Activated CD8-positive, alpha-beta T cell treated with anti-CD3 and anti-CD28 coated beads for 36 hours (primary cell): ENCODE results near the gene PRMT7. TPM values are rescaled to one million over a fixed set of nuclear protein-coding genes. Genes with fewer than 3 reads are reported as not detected.
A peak's percentile ranks its signal among the peaks of the same experiment; 100 is the strongest.

Experiments used
- ATAC-seq: fragments of 200-7000 bp; cut with Tn5 transposase; one replicate; pipeline ENCODE4 v1.10.0; 2021; ENCODE audit warnings: mild to moderate bottlenecking, moderate library complexity
- CTCF ChIA-PET: fragments of 350-600 bp; sonication (Branson Sonifier 250); formaldehyde crosslinking; loops from one replicate; lab custom pipeline; 2021; ENCODE audit warnings: antibody characterized with exemption; lab: Charles Lee
- POLR2A ChIA-PET: fragments of 350-600 bp; sonication (Branson Sonifier 250); formaldehyde crosslinking; loops from one replicate; lab custom pipeline; 2021; ENCODE audit warnings: antibody characterized with exemption; lab: Charles Lee
- DNase-seq: peaks from one replicate; pipeline ENCODE4 v3.0.0-alpha.2; 2020
- H3K27ac Mint-ChIP-seq: one replicate; pipeline ENCODE4 v1.8.0; 2021; ENCODE audit warnings: mild to moderate bottlenecking, mixed read lengths
- H3K27me3 Mint-ChIP-seq: one replicate; pipeline ENCODE4 v1.8.0; 2021; ENCODE audit warnings: mixed read lengths
- H3K36me3 Mint-ChIP-seq: one replicate; pipeline ENCODE4 v1.8.0; 2021; ENCODE audit warnings: low read depth, mixed read lengths
- H3K4me1 Mint-ChIP-seq: one replicate; pipeline ENCODE4 v1.8.0; 2021; ENCODE audit warnings: low read depth, mixed read lengths
- H3K4me3 Mint-ChIP-seq: one replicate; pipeline ENCODE4 v1.8.0; 2021; ENCODE audit warnings: mild to moderate bottlenecking, moderate library complexity, mixed read lengths
- H3K9me3 Mint-ChIP-seq: one replicate; pipeline ENCODE4 v1.8.0; 2021; ENCODE audit warnings: mixed read lengths
- intact Hi-C: fragments of 100-400 bp; cut with micrococcal nuclease; formaldehyde crosslinking; loops from one replicate; pipeline ENCODE4 v1.10.0; 2022
- total RNA-seq, 2 experiments: library from RNA; stranded (reverse); gene quantifications; one replicate each; pipeline ENCODE4 v1.2.3, GENCODE V29; 2021
- TF ChIP-seq, protein P1 (sequence below): fragments of 200-600 bp; IDR thresholded peaks from one replicate; pipeline ENCODE4 v1.8.0; 2022; ENCODE audit warnings: antibody characterized with exemption, mild to moderate bottlenecking

PRMT7 gene
- total RNA-seq, 2 experiments from 2014 or later = 67.4 to 78.4 TPM

DNA sequence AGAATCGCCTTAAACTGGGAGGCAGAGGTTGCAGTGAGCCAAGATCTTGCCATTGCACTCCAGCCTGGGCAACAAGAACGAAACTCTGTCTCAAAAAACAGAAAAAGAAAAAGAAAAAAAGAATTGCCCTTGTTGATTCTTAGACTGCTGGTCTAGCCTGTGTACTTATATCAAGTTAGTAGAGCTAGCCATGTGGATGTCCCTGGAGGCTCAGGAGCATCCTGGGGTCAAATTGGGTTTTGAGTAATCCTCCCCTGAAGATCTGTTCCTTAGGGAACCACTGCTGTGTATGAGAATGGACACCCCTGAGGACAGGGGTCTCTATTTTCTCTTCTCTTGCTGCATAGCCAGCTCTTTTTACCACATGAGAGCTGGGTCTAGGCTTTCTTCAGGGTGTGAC, 21.6 kb upstream of the PRMT7 start:
- Mint-ChIP-seq H3K4me1 (peaks cover 85% of the 10 kb centered on the region), H3K27me3 (no peaks in the 10 kb centered on the region), H3K4me3 (peak overlapping the region; percentile 29), H3K27ac (peak overlapping the region; percentile 95), H3K36me3 (peaks cover 73% of the 10 kb centered on the region), H3K9me3 (no peaks in the 10 kb centered on the region)
- DNase-seq = no peak
- CTCF ChIA-PET = interaction anchor here (1.1 to 18.9 kb wide), 7 partner anchors 13 to 67 kb away, joined by 3 to 260 read pairs (median 6); partner anchors contain the start of genes PRMT7, SLC7A6 and SLC7A6OS
- intact Hi-C loops = no loop called here
- POLR2A ChIA-PET = interaction anchor here (0.9 to 2.7 kb wide), 7 partner anchors 10 to 25 kb away, joined by 3 to 20 read pairs (median 8); partner anchors contain the start of genes PRMT7, SLC7A6 and SLC7A6OS
- ATAC-seq = no peak
- TF ChIP-seq, protein P1, sequence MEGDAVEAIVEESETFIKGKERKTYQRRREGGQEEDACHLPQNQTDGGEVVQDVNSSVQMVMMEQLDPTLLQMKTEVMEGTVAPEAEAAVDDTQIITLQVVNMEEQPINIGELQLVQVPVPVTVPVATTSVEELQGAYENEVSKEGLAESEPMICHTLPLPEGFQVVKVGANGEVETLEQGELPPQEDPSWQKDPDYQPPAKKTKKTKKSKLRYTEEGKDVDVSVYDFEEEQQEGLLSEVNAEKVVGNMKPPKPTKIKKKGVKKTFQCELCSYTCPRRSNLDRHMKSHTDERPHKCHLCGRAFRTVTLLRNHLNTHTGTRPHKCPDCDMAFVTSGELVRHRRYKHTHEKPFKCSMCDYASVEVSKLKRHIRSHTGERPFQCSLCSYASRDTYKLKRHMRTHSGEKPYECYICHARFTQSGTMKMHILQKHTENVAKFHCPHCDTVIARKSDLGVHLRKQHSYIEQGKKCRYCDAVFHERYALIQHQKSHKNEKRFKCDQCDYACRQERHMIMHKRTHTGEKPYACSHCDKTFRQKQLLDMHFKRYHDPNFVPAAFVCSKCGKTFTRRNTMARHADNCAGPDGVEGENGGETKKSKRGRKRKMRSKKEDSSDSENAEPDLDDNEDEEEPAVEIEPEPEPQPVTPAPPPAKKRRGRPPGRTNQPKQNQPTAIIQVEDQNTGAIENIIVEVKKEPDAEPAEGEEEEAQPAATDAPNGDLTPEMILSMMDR = no peak

- H3K4me1 Mint-ChIP-seq = peaks cover 82% of the 10 kb centered on the region
- intact Hi-C loops = no loop called here
- H3K9me3 Mint-ChIP-seq = no peaks in the 10 kb centered on the region
- peak; percentile 89 for DNase-seq
- no peaks in the 10 kb centered on the region for H3K27me3 Mint-ChIP-seq
- peaks cover 74% of the 10 kb centered on the region for H3K36me3 Mint-ChIP-seq
- ChIA-PET POLR2A (interaction anchor here (0.9 to 2.7 kb wide), 9 partner anchors 9 to 25 kb away, joined by 3 to 20 read pairs (median 8); partner anchors contain the start of genes PRMT7, SLC7A6 and SLC7A6OS), CTCF (interaction anchor here (0.8 to 18.9 kb wide), 9 partner anchors 10 to 67 kb away, joined by 3 to 260 read pairs (median 5); partner anchors contain the start of genes PRMT7, SLC7A6 and SLC7A6OS)
- ATAC-seq = peak; percentile 89
- peak overlapping the region; percentile 29 for H3K4me3 Mint-ChIP-seq
- peak overlapping the region; percentile 95 for H3K27ac Mint-ChIP-seq
- TF ChIP-seq, protein P1 = no peak
Observed at GRCh38 chr16:68289621-68290329, 21.0 kb upstream of the PRMT7 start.

DNA sequence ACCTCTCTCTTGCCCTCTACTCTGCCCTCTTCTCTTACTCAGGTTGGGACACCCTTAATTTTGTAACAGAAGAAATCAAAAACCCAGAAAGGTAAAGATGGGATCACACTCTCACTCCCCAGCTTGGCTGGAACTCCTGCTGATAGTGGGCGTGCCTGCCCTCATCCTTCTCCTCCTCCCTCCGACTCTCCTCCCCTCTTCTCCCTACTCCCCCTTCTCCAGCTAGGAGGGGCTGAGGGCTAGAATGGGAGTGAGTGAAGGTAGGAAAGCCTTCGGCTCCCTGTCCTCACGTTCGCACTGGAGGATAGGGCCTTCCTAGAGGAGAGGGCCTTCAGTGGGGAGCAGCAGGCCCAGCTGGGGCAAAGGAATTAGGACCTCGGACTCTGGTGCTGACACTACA, 20.4 kb upstream of the PRMT7 start:
- POLR2A ChIA-PET = interaction anchor here (0.9 to 2.7 kb wide), 8 partner anchors 9 to 28 kb away, joined by 3 to 20 read pairs (median 7); partner anchors contain the start of genes PRMT7, SLC7A6 and SLC7A6OS
- Mint-ChIP-seq H3K4me3 (peak overlapping the region; percentile 29), H3K4me1 (peaks cover 75% of the 10 kb centered on the region), H3K27me3 (no peaks in the 10 kb centered on the region), H3K27ac (peak overlapping the region; percentile 95), H3K36me3 (peaks cover 74% of the 10 kb centered on the region), H3K9me3 (no peaks in the 10 kb centered on the region)
- ATAC-seq (no peak), DNase-seq (no peak)
- TF ChIP-seq, protein P1 = no peak
- intact Hi-C loops = no loop called here
- CTCF ChIA-PET = interaction anchor here (0.8 to 18.9 kb wide), 8 partner anchors 10 to 66 kb away, joined by 3 to 260 read pairs (median 5); partner anchors contain the start of genes PRMT7, SLC7A6 and SLC7A6OS

DNA sequence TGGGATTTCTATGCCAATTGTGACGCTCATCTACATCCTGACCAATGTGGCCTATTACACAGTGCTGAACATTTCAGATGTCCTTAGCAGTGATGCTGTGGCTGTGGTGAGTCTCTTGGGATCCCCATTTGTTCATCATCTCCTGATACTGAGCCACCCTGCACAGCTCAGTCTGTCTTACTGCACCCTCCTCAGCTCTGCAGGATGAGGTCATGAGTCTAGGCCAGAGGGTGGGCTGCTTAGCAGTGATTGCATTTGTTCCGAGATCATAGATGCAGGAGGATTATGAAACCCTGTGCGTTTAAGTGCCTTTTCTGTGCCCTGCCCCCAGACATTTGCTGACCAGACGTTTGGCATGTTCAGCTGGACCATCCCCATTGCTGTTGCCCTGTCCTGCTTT, 19.6 kb upstream of the PRMT7 start:
- DNase-seq = peak; percentile 43
- POLR2A ChIA-PET = interaction anchor here (0.9 to 2.7 kb wide), 6 partner anchors 8 to 29 kb away, joined by 3 to 20 read pairs (median 10); partner anchors contain the start of genes PRMT7, SLC7A6 and SLC7A6OS
- H3K27ac Mint-ChIP-seq = peak overlapping the region; percentile 95
- H3K9me3 Mint-ChIP-seq = no peaks in the 10 kb centered on the region
- H3K4me1 Mint-ChIP-seq = peaks cover 69% of the 10 kb centered on the region
- ATAC-seq = peak; percentile 24
- intact Hi-C loops = no loop called here
- no peaks in the 10 kb centered on the region for H3K27me3 Mint-ChIP-seq
- CTCF ChIA-PET = interaction anchor here (1.6 to 18.9 kb wide), 4 partner anchors 12 to 37 kb away, joined by 3 to 260 read pairs (median 20); partner anchors contain the start of genes PRMT7, SLC7A6 and SLC7A6OS
- TF ChIP-seq, protein P1 = no peak
- peaks cover 76% of the 10 kb centered on the region for H3K36me3 Mint-ChIP-seq
- H3K4me3 Mint-ChIP-seq = no peak overlapping the region
